HG02981 (cell line): ENCODE data around the gene PSTPIP2.

Experiments used
- ATAC-seq: cut with Tn5 transposase; IDR thresholded peaks from one replicate; pipeline ENCODE4 v1.9.1; 2021; ENCODE audit warnings: mild to moderate bottlenecking, moderate library complexity; ENCODE audit not compliant: unreplicated experiment

The PSTPIP2 gene

DNA sequence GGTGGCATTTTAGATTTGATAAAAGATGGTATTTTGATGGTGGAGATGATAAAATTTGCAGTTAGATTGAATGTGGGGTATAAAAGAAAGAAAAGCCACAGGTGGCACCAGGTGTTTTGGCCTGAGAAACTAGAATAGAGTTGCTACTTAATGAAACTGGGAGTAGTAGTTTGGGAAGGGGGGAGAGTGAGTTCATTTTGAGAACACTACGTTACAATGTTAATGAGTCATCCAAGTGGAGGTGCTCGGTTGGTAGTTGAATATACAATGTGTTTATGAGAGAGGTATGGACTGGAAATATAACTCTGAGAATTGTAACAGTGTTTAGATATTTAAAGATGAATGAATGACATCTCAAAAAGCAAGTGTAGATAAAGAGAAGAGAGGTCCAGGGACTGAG, 131.3 kb downstream of the PSTPIP2 start:
- no peak for ATAC-seq

DNA sequence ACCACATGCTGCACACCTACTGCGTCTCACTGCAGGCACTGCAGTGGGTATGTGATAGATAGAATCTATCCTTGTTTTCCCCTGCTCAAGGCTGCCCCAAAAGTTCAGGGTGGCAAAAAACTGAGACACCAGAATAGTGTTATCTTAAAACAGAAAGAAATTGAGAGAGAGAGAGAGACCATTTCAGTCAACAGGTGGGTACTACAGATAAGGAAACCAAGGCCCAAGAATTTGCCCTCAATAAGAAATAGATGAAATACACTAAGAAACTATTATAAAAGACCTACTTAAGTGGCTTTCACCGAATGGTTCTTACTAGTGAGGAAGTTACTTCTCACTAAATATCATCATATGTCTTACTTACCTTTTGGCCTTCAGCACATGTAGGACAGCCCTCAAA, 132.8 kb downstream of the PSTPIP2 start:
- ATAC-seq: no peak

DNA sequence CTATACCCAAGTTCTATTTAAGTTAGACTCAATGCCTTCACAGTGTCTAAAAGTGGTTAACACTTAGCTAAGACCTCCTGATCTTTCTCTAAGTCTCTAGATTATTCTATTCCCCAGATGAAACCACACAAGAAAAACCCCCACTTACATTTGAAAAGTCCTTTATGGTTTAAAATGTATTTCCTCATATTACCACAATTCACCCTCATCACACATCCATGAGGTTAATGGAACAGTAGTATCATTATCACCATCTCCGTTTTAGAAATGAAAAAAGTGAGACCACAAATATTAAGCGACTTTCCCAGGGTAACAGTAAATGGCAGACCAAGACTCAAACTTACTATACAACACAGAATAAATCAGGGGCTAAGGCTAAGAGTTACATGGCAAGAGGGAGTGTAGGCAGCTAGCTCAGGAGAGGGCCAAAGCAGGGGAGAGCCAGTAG, 133.5 kb downstream of the PSTPIP2 start:
- ATAC-seq: no peak

DNA sequence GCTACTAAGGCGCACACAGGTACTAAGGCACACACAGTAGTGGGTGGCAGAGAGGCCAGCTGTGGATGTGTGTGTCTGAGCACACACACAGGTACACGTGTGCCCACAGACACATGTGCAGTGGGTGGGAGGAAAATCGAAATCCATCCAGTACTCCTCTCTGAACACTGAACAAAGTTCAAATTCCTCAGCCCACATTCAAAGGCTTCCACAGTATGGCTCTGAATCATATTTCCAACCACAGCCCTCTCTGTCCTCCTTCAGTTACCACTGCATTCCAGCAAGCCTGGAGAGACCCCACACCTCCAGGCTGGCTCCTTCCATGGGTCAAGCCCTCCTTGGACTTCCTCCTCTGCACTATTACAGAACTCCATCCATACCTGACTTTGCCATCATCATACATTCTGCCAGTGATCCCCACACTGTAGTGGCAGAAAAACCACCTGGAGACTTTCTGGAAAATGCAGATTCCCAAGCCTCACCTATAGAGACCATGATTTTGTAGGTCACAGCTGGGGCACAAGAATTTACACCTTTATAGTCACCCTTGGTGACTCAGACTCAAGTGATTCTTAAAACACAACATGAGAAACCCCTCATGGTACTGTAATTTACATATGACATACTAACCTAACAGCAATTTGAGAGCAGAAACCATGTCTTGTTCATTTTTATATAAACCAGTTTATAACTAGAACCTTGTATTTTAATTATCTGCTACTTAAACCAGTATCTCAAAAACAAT, 136.3 kb downstream of the PSTPIP2 start:
- no peak for ATAC-seq
